Muscle of leg (tissue), 11 donors: Measurements from ENCODE around the gene SMARCC2. TPM values are rescaled to one million over a fixed set of nuclear protein-coding genes. Genes with fewer than 3 reads are reported as not detected.
A peak's percentile ranks its signal among the peaks of the same experiment; 100 is the strongest.

Experiments used
- DNase-seq: peaks from one replicate; pipeline ENCODE4 v3.0.0; 2013
- H3K27ac ChIP-seq: one replicate; pipeline ENCODE4 v1.5.1; 2013; ENCODE audit warnings: mild to moderate bottlenecking, low read length, control low read depth
- H3K27me3 ChIP-seq: one replicate; pipeline ENCODE4 v1.6.1; 2013; ENCODE audit warnings: low read length; ENCODE audit not compliant: control insufficient read depth, insufficient read depth
- H3K36me3 ChIP-seq: one replicate; pipeline ENCODE4 v1.6.1; 2013; ENCODE audit warnings: low read length; ENCODE audit not compliant: control insufficient read depth, insufficient read depth
- H3K4me1 ChIP-seq: one replicate; pipeline ENCODE4 v1.6.1; 2013; ENCODE audit warnings: low read length; ENCODE audit not compliant: control insufficient read depth, insufficient read depth
- H3K4me3 ChIP-seq: one replicate; pipeline ENCODE4 v1.5.1; 2013; ENCODE audit warnings: low read length, control low read depth
- H3K9me3 ChIP-seq: replicated peaks from 2 replicates; pipeline ENCODE4 v1.6.1; 2013; ENCODE audit warnings: low read depth, low read length; ENCODE audit not compliant: control insufficient read depth
- WGBS: methylation state at CpG from one replicate; pipeline ENCODE4 v1.1.5; 2013; ENCODE audit warnings: missing lambda C conversion rate; ENCODE audit not compliant: insufficient coverage; 5-methylcytosine and 5-hydroxymethylcytosine counted together
- polyA plus RNA-seq, 8 donors: library from polyadenylated mRNA; unstranded; fragments of 120-200 nt; gene quantifications; one replicate each; pipeline versions ENCODE4 v1.2.1 to v1.2.3, GENCODE V29; 2013; ENCODE audit warnings: inconsistent platforms in 1 of 8, low replicate concordance in 1 of 8; ENCODE audit not compliant: insufficient read length in 8 of 8, insufficient read depth in 1 of 8
- total RNA-seq: library from RNA; stranded (reverse); fragments of 120-200 nt; gene quantifications from one replicate; pipeline ENCODE4 v1.2.4, GENCODE V29; 2013

Gene SMARCC2
- total and polyA plus RNA-seq, 9 donors: 46.8 to 71.7 (median 55.3) TPM

GRCh38 chr12:56152756-56153677 lies 36.3 kb downstream of the SMARCC2 start:
- Histone ChIP-seq H3K9me3 (no peaks in the 10 kb centered on the region), H3K27ac (peak overlapping the region; percentile 89), H3K27me3 (no peaks in the 10 kb centered on the region), H3K4me3 (peak overlapping the region; percentile 67), H3K36me3 (peaks cover 17% of the 10 kb centered on the region), H3K4me1 (peaks cover 51% of the 10 kb centered on the region)
- DNase-seq: no peak
- WGBS: 0% methylated on average over 1 of the region's 8 CpGs

GRCh38 chr12:56152132-56152755 lies 37.0 kb downstream of the SMARCC2 start, which contains the start of gene MYL6B:
Gene MYL6B, plus strand, starts transcription at chr12:56152587. Its CDS starts 1,332 bp downstream, at chr12:56153919.
- WGBS: under 1% methylated on average over 23 of the region's 37 CpGs
- Histone ChIP-seq H3K27ac (peak within 1 kb of the TSS; percentile 89), H3K36me3 (peaks cover 17% of the 10 kb centered on the region), H3K4me3 (peak within 1 kb of the TSS; percentile 67), H3K9me3 (no peaks in the 10 kb centered on the region), H3K4me1 (peaks cover 46% of the 10 kb centered on the region), H3K27me3 (no peaks in the 10 kb centered on the region)
- peak; percentile 98 for DNase-seq

DNA sequence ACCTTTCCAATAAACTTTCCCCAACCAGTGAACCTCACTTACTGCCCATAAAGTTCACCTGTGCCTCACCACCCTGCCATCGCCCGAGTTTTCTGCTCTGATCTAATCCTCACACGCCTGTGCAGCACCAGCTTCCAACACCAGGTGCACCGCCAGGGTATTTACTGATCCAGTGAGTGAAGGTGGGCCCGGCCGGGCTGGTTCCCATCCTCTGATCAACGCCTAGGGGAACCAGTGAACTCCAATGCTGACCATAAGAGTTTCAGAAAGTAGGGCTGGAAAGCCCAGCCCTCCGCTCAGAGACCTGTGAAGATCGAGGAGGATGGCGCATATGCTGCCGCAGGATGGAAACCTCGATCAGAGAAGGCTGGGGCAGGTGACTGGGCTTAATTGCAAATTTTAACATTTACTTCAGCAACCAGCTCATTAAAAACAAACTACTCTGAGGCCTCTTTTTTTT lies 37.6 kb downstream of the SMARCC2 start:
- H3K27ac ChIP-seq: peak overlapping the region; percentile 89
- peaks cover 17% of the 10 kb centered on the region for H3K36me3 ChIP-seq
- no peaks in the 10 kb centered on the region for H3K27me3 ChIP-seq
- WGBS: 5% methylated on average over 9 of the region's 12 CpGs
- DNase-seq: peak; percentile 43
- peaks cover 45% of the 10 kb centered on the region for H3K4me1 ChIP-seq
- no peaks in the 10 kb centered on the region for H3K9me3 ChIP-seq
- H3K4me3 ChIP-seq: peak overlapping the region; percentile 67

DNA sequence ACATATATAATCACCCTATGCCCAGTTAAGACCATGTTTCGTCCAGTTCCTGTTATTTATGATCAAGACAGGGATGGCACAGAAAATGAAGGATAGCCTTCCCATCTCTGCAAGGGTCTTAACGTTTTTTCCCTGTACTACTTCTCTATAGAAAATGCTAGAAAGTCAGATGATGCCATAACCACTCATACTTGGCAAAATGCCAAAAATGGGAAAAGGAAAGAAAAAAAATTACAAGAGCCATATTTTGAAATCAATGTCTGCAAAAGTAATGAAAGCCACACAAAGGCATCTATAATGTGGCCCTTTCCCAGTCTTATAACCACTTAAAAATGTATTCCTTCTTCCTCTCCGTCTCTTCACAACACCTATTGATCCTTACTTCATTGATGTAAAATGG lies 38.7 kb downstream of the SMARCC2 start:
- H3K27ac ChIP-seq: no peak overlapping the region
- no peaks in the 10 kb centered on the region for H3K27me3 ChIP-seq
- H3K9me3 ChIP-seq: no peaks in the 10 kb centered on the region
- H3K4me3 ChIP-seq: no peak overlapping the region
- H3K4me1 ChIP-seq: peaks cover 41% of the 10 kb centered on the region
- WGBS: no CpG with 5 or more reads among the region's 3 CpGs
- peaks cover 12% of the 10 kb centered on the region for H3K36me3 ChIP-seq
- DNase-seq: peak; percentile 40

- Histone ChIP-seq H3K9me3 (no peaks in the 10 kb centered on the region), H3K4me1 (peaks cover 15% of the 10 kb centered on the region), H3K27me3 (no peaks in the 10 kb centered on the region), H3K36me3 (peaks cover 40% of the 10 kb centered on the region), H3K4me3 (no peak overlapping the region), H3K27ac (peak overlapping the region; percentile 25)
- WGBS: 50% methylated on average over 2 of the region's 13 CpGs
- peak; percentile 52 for DNase-seq
These were observed 42.5 kb downstream of the SMARCC2 start for GRCh38 chr12:56146492-56147460.

- H3K4me1 ChIP-seq: peaks cover 8% of the 10 kb centered on the region
- H3K27me3 ChIP-seq: no peaks in the 10 kb centered on the region
- WGBS: 71% methylated on average over 1 of the region's 3 CpGs
- no peak overlapping the region for H3K27ac ChIP-seq
- H3K36me3 ChIP-seq: peaks cover 49% of the 10 kb centered on the region
- H3K4me3 ChIP-seq: no peak overlapping the region
- no peaks in the 10 kb centered on the region for H3K9me3 ChIP-seq
- no peak for DNase-seq
These were observed 44.1 kb downstream of the SMARCC2 start for GRCh38 chr12:56145217-56145616.

- H3K27me3 ChIP-seq: no peaks in the 10 kb centered on the region
- no peaks in the 10 kb centered on the region for H3K9me3 ChIP-seq
- WGBS: 80% methylated on average over 8 of the region's 8 CpGs
- DNase-seq: peak; percentile 46
- peak overlapping the region; percentile 65 for H3K27ac ChIP-seq
- H3K36me3 ChIP-seq: peaks cover 57% of the 10 kb centered on the region
- H3K4me3 ChIP-seq: no peak overlapping the region
- H3K4me1 ChIP-seq: peaks cover 8% of the 10 kb centered on the region
These were observed 45.4 kb downstream of the SMARCC2 start for GRCh38 chr12:56143870-56144269.

GRCh38 chr12:56143217-56143616 lies 46.1 kb downstream of the SMARCC2 start:
- 100% methylated on average over 1 of the region's 4 CpGs for WGBS
- peaks cover 63% of the 10 kb centered on the region for H3K36me3 ChIP-seq
- DNase-seq: no peak
- no peaks in the 10 kb centered on the region for H3K9me3 ChIP-seq
- no peak overlapping the region for H3K4me3 ChIP-seq
- H3K27me3 ChIP-seq: no peaks in the 10 kb centered on the region
- peak overlapping the region; percentile 65 for H3K27ac ChIP-seq
- H3K4me1 ChIP-seq: peaks cover 8% of the 10 kb centered on the region

DNA sequence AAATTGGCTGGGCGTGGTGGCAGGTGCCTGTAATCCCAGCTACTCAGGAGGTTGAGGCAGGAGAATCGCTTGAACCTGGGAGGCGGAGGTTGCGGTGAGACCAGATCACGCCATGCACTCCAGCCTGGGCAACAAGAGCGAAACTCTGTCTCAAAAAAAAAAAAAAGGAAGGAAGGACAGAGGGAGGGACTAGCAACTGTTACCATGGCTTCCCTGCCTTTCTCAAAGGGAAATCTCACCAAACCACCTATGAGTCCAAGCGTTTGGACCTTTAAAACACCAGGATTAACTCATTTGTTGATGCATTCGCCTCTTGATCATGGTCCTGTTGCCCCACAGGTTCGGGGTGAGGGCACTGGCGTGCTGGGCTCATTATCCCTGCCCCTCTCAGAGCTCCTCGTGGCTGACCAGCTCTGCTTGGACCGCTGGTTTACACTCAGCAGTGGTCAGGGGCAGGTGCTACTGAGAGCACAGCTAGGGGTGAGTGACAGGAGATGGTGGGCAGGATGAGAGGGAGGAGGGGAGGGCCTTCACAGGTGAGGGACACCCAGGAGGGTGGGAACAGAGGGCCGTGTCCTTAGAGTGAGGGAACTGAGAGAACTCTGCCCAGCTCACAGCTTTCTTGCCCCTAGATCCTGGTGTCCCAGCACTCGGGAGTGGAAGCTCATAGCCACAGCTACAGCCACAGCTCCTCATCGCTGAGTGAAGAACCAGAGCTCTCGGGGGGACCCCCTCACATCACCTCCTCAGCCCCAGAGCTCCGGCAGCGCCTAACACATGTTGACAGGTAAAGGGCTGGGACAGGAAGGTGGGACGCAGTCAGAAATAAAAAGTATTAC lies 47.1 kb downstream of the SMARCC2 start:
- no peaks in the 10 kb centered on the region for H3K27me3 ChIP-seq
- no peak for DNase-seq
- H3K9me3 ChIP-seq: no peaks in the 10 kb centered on the region
- H3K4me3 ChIP-seq: no peak overlapping the region
- H3K4me1 ChIP-seq: peaks cover 8% of the 10 kb centered on the region
- peaks cover 74% of the 10 kb centered on the region for H3K36me3 ChIP-seq
- no peak overlapping the region for H3K27ac ChIP-seq
- WGBS: 84% methylated on average over 12 of the region's 19 CpGs
